ENCODE results near the gene ARMC6. TPM values are rescaled to one million over a fixed set of nuclear protein-coding genes. Genes with fewer than 3 reads are reported as not detected.
A peak's percentile ranks its signal among the peaks of the same experiment; 100 is the strongest.

The ARMC6 gene
- polyA plus RNA-seq, 1 donor from 2014 or later = 27.9 TPM

DNA sequence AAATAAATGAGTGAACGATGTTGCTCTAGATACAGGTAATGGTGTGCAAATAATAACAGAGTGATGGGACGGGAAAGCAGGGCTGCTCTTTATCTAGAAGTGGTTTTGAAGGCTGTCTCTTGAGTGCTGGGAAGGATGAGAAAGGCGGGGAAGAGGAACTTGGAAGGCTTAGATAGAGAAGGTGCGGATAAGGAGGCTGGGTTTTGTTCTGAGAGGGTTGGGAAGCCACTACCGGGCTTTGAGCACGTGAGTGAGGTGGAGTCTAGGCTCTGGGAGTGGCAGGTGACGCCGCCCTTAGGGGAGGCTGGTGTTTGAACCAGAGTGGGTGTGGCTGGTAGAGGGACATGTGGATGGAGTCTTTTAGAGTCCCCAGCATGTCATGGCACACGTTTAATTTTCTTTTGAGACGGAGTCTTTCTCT is 811 bp downstream of the ARMC6 start:
- Mint-ChIP-seq H3K27ac (peak overlapping the region; percentile 92 to 97 (median 95)), H3K4me1 (peaks cover 20 to 30% (median 22%) of the 10 kb centered on the region in 3 donors), H3K9me3 (no peaks in the 10 kb centered on the region), H3K36me3 (peaks cover 2% of the 10 kb centered on the region), H3K4me3 (peak overlapping the region; percentile 82 to 96 (median 96)), H3K27me3 (no peaks in the 10 kb centered on the region)

DNA sequence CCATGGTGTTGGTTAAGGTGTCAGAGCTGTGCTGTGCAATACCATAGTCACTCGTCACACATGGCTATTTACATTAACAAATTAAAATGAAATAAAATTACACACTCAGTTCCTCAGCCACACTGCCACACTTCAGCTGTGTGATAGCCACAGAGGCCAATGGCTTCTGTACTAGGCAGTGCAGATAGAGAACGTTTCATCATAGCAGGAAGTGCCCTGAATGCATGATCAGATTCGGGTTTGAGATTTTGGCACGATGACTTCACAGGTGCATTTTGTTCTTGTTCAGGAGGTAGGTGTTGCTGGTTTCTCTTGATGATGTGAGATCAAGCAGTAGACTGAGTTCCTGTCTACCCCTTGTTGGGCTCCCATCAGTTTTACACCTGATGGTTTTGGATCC is 6.5 kb downstream of the ARMC6 start:
- no peaks in the 10 kb centered on the region for H3K9me3 Mint-ChIP-seq
- H3K36me3 Mint-ChIP-seq = peaks cover 1% of the 10 kb centered on the region
- H3K27ac Mint-ChIP-seq = peak overlapping the region; percentile 5 to 89 (median 74)
- H3K4me1 Mint-ChIP-seq = peaks cover 16 to 17% (median 16%) of the 10 kb centered on the region in 3 donors
- no peaks in the 10 kb centered on the region for H3K27me3 Mint-ChIP-seq
- peak overlapping the region in 2 of 4 donors; percentile 44 to 66 for H3K4me3 Mint-ChIP-seq

- no peak overlapping the region for H3K4me3 Mint-ChIP-seq
- no peaks in the 10 kb centered on the region for H3K27me3 Mint-ChIP-seq
- peak overlapping the region; percentile 74 to 89 (median 87) for H3K27ac Mint-ChIP-seq
- peaks cover 16 to 17% (median 16%) of the 10 kb centered on the region in 3 donors for H3K4me1 Mint-ChIP-seq
- H3K36me3 Mint-ChIP-seq = peaks cover 3% of the 10 kb centered on the region
- H3K9me3 Mint-ChIP-seq = no peaks in the 10 kb centered on the region
Measured at GRCh38 chr19:19040417-19040816, 7.0 kb downstream of the ARMC6 start.

- Mint-ChIP-seq H3K4me1 (peaks cover 12 to 16% (median 15%) of the 10 kb centered on the region in 3 donors), H3K4me3 (no peak overlapping the region), H3K27ac (peak overlapping the region in 1 of 3 donors; percentile 76), H3K9me3 (no peaks in the 10 kb centered on the region), H3K36me3 (peaks cover 3% of the 10 kb centered on the region), H3K27me3 (no peaks in the 10 kb centered on the region)
Measured at GRCh38 chr19:19042732-19043280, 9.4 kb downstream of the ARMC6 start.

DNA sequence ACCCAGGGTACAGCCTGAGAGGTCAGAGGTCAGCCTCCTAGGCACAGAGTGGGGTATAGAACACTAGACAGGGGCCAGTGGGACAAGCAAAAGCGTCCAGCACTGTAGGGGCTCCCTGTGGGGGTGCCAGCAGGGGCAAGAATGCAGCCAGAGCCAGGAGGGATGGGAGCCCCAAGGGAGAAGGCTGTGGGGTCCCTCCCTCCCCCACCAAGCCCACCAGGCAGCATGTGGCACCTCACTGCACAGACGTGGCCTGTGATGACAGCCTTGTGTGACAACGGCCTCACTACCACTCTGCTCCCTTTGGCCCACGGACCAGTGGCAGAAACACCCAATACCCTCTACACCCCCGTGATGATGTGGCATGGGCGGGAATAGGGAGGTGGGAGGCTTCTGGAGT is 10.1 kb downstream of the ARMC6 start:
- H3K4me1 Mint-ChIP-seq = peaks cover 12 to 16% (median 15%) of the 10 kb centered on the region in 3 donors
- H3K27me3 Mint-ChIP-seq = no peaks in the 10 kb centered on the region
- peaks cover 3% of the 10 kb centered on the region for H3K36me3 Mint-ChIP-seq
- no peak overlapping the region for H3K27ac Mint-ChIP-seq
- H3K4me3 Mint-ChIP-seq = no peak overlapping the region
- H3K9me3 Mint-ChIP-seq = no peaks in the 10 kb centered on the region

GRCh38 chr19:19043881-19044280 is 10.5 kb downstream of the ARMC6 start:
- H3K27me3 Mint-ChIP-seq = no peaks in the 10 kb centered on the region
- peaks cover 12 to 16% (median 15%) of the 10 kb centered on the region in 3 donors for H3K4me1 Mint-ChIP-seq
- H3K36me3 Mint-ChIP-seq = peaks cover 3% of the 10 kb centered on the region
- no peak overlapping the region for H3K27ac Mint-ChIP-seq
- H3K4me3 Mint-ChIP-seq = no peak overlapping the region
- no peaks in the 10 kb centered on the region for H3K9me3 Mint-ChIP-seq

DNA sequence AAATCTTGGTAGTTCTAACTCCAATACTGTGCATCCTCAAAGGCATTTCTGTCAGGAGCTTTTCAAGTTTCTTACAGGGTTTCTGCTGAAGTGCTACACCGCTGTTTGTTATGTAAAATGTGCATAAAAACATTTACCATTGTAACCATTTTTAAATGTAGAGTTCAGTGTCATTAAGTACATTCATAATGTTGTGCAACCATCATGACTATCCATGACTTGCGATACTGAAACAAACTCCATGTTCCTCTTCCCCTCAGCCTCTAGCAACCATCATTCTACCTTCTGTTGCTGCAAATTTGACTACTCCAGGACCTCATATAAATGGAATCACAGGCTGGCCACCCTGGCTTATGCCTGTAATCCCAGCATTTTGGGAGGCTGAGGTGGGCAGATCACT is 16.0 kb downstream of the ARMC6 start:
- Mint-ChIP-seq H3K27me3 (no peaks in the 10 kb centered on the region), H3K27ac (no peak overlapping the region), H3K36me3 (peaks cover 2% of the 10 kb centered on the region), H3K4me1 (peaks cover 0 to 3% (median 0%) of the 10 kb centered on the region in 3 donors), H3K4me3 (no peak overlapping the region), H3K9me3 (no peaks in the 10 kb centered on the region)

GRCh38 chr19:19050104-19050503 is 16.7 kb downstream of the ARMC6 start:
- no peaks in the 10 kb centered on the region for H3K9me3 Mint-ChIP-seq
- H3K27me3 Mint-ChIP-seq = no peaks in the 10 kb centered on the region
- peak overlapping the region in 1 of 3 donors; percentile 19 for H3K27ac Mint-ChIP-seq
- H3K4me1 Mint-ChIP-seq = peaks cover 0 to 3% (median 0%) of the 10 kb centered on the region in 3 donors
- H3K36me3 Mint-ChIP-seq = peaks cover 2% of the 10 kb centered on the region
- no peak overlapping the region for H3K4me3 Mint-ChIP-seq

DNA sequence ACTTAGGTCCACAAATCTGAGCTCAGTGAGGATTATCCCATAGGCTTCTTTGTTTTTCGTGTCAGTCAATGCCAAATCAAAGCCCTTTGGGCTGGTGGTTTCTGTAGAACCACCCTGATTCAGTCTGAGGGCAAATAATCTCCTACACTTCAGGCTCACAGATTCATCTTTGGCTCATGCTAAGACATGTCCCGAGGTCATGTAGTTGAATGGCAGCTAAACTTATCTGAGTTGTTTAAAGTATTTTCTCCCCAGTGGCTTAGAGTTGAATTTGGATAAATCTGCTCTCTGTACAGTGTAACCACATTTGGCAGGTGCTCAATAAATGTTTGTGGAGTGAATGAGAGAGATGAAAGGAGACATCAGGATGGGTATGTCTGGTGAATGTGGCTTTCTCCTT is 17.3 kb downstream of the ARMC6 start:
- Mint-ChIP-seq H3K4me3 (no peak overlapping the region), H3K36me3 (no peaks in the 10 kb centered on the region), H3K27me3 (no peaks in the 10 kb centered on the region), H3K27ac (peak overlapping the region in 1 of 3 donors; percentile 19), H3K4me1 (peaks cover 0 to 3% (median 0%) of the 10 kb centered on the region in 3 donors), H3K9me3 (no peaks in the 10 kb centered on the region)

DNA sequence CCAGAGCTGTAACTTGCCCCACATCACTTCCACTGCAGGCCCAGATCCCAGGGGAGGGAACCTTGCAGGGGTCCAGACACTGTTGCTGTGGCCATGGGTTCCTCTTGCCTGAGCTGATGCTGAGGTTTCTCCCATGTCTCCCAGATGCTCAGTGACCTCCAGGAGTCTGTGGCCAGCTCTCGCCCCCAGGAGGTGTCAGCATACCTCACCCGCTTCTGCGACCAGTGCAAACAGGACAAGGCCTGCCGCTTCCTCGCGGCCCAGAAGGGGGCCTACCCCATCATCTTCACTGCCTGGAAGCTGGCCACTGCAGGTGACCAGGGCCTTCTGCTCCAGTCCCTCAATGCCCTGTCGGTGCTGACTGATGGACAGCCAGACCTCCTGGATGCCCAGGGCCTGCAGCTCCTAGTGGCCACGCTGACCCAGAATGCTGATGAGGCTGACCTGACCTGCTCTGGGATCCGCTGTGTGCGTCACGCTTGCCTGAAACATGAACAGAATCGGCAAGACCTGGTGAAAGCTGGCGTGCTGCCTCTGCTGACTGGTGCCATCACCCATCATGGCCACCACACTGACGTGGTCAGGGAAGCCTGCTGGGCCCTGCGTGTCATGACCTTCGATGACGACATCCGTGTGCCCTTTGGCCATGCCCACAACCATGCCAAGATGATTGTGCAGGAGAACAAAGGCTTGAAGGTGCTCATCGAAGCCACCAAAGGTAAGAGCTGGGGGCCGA is 18.2 kb downstream of the ARMC6 start:
- Mint-ChIP-seq H3K9me3 (no peaks in the 10 kb centered on the region), H3K36me3 (no peaks in the 10 kb centered on the region), H3K4me1 (peaks cover 0 to 3% (median 0%) of the 10 kb centered on the region in 3 donors), H3K4me3 (no peak overlapping the region), H3K27ac (no peak overlapping the region), H3K27me3 (no peaks in the 10 kb centered on the region)

- Mint-ChIP-seq H3K27ac (no peak overlapping the region), H3K4me1 (peaks cover 0 to 3% (median 0%) of the 10 kb centered on the region in 3 donors), H3K27me3 (no peaks in the 10 kb centered on the region), H3K36me3 (no peaks in the 10 kb centered on the region), H3K9me3 (no peaks in the 10 kb centered on the region), H3K4me3 (no peak overlapping the region)
Measured at GRCh38 chr19:19052921-19053320, 19.5 kb downstream of the ARMC6 start.

- H3K27ac Mint-ChIP-seq = no peak overlapping the region
- no peaks in the 10 kb centered on the region for H3K27me3 Mint-ChIP-seq
- H3K36me3 Mint-ChIP-seq = no peaks in the 10 kb centered on the region
- H3K4me1 Mint-ChIP-seq = peaks cover 0 to 3% (median 0%) of the 10 kb centered on the region in 3 donors
- H3K9me3 Mint-ChIP-seq = no peaks in the 10 kb centered on the region
- H3K4me3 Mint-ChIP-seq = no peak overlapping the region
Measured at GRCh38 chr19:19053508-19054314, 20.3 kb downstream of the ARMC6 start.

- Mint-ChIP-seq H3K4me1 (peaks cover 0 to 3% (median 0%) of the 10 kb centered on the region in 3 donors), H3K4me3 (no peak overlapping the region), H3K36me3 (no peaks in the 10 kb centered on the region), H3K27me3 (no peaks in the 10 kb centered on the region), H3K27ac (no peak overlapping the region), H3K9me3 (no peaks in the 10 kb centered on the region)
Measured at GRCh38 chr19:19054315-19054938, 21.0 kb downstream of the ARMC6 start.

DNA sequence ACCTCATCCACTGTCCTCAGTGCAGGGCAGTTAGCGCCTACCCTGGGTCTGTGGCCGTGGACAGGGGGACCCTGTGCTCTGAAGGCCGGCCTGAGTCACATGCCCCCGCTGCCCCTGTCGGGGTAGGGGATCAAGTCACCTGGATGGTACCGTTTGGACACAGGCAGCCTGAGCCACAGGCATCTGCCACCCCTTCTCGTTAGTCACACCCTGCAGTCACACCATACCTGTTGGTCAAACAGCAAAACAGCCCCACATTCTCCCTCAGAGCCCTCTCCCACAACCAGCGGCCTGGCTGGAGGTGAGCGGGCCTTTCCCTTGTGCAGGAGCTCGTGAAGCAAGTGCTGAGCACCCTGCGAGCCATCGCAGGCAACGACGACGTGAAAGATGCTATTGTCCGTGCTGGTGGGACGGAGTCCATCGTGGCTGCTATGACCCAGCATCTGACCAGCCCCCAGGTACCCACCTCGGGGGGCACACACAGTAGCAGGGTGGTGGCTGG is 21.6 kb downstream of the ARMC6 start:
- no peak overlapping the region for H3K4me3 Mint-ChIP-seq

More for the DNA sequence above, 21.6 kb downstream of the ARMC6 start:
- H3K9me3 Mint-ChIP-seq = no peaks in the 10 kb centered on the region
- H3K4me1 Mint-ChIP-seq = peaks cover 0 to 3% (median 0%) of the 10 kb centered on the region in 3 donors
- no peak overlapping the region for H3K27ac Mint-ChIP-seq
- H3K36me3 Mint-ChIP-seq = no peaks in the 10 kb centered on the region
- no peaks in the 10 kb centered on the region for H3K27me3 Mint-ChIP-seq
